A549 (cell line): ENCODE measurements around the gene CEP164.

Experiments
- CHD4 ChIP-seq: fragments of 200-600 bp; sonication (generic); IDR thresholded peaks from 2 replicates; pipeline ENCODE4 v1.6.1; 2016; ENCODE audit warnings: antibody characterized with exemption, mild to moderate bottlenecking, borderline replicate concordance
- EHF ChIP-seq: fragments of 250-450 bp; sonication (Bioruptor Pico); IDR thresholded peaks from 2 replicates; pipeline ENCODE4 v1.5.0; 2020; ENCODE audit warnings: mild to moderate bottlenecking
- EP300 ChIP-seq, 2 experiments: fragments of >200 bp; sonication (Bioruptor Twin); formaldehyde crosslinking; IDR thresholded peaks; 2 replicates in 1 of 2; 3 replicates in 1 of 2; pipeline ENCODE4 v1.6.1; 2016 to 2017
- JUNB ChIP-seq: fragments of >200 bp; sonication (Bioruptor Twin); formaldehyde crosslinking; IDR thresholded peaks from 2 replicates; pipeline ENCODE4 v1.6.1; 2016
- MAFK ChIP-seq: fragments of 450-650 bp; IDR thresholded peaks from 2 replicates; pipeline ENCODE4 v1.6.1; 2014; ENCODE audit not compliant: partially characterized antibody
- PBX3 ChIP-seq: IDR thresholded peaks from 2 replicates; pipeline ENCODE4 v1.6.1; 2012
- POLR2A ChIP-seq: IDR thresholded peaks from 2 replicates; pipeline ENCODE4 v1.6.1; 2012; ENCODE audit warnings: mild to moderate bottlenecking, low read length
- TF ChIP-seq, protein P1 (sequence below): fragments of >200 bp; sonication (Bioruptor Twin); formaldehyde crosslinking; IDR thresholded peaks from 3 replicates; pipeline ENCODE4 v1.5.1; 2016
- TF ChIP-seq, protein P2 (sequence below): IDR thresholded peaks from 2 replicates; pipeline ENCODE4 v1.6.1; 2012; ENCODE audit warnings: low read depth, borderline replicate concordance

GRCh38 chr11:117440258-117440657 lies 112.6 kb downstream of the CEP164 start:
- TF ChIP-seq, protein P1, sequence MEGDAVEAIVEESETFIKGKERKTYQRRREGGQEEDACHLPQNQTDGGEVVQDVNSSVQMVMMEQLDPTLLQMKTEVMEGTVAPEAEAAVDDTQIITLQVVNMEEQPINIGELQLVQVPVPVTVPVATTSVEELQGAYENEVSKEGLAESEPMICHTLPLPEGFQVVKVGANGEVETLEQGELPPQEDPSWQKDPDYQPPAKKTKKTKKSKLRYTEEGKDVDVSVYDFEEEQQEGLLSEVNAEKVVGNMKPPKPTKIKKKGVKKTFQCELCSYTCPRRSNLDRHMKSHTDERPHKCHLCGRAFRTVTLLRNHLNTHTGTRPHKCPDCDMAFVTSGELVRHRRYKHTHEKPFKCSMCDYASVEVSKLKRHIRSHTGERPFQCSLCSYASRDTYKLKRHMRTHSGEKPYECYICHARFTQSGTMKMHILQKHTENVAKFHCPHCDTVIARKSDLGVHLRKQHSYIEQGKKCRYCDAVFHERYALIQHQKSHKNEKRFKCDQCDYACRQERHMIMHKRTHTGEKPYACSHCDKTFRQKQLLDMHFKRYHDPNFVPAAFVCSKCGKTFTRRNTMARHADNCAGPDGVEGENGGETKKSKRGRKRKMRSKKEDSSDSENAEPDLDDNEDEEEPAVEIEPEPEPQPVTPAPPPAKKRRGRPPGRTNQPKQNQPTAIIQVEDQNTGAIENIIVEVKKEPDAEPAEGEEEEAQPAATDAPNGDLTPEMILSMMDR, result no peak
- TF ChIP-seq CHD4 (no peak), POLR2A (no peak), JUNB (no peak), EHF (no peak), EP300 (IDR thresholded peaks at IDR 0.05) (no peak), MAFK (no peak), PBX3 (no peak)
- TF ChIP-seq, protein P2, sequence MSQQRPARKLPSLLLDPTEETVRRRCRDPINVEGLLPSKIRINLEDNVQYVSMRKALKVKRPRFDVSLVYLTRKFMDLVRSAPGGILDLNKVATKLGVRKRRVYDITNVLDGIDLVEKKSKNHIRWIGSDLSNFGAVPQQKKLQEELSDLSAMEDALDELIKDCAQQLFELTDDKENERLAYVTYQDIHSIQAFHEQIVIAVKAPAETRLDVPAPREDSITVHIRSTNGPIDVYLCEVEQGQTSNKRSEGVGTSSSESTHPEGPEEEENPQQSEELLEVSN, result no peak
